ENCODE data around the gene PIMREG. TPM values are rescaled to one million over a fixed set of nuclear protein-coding genes. Genes with fewer than 3 reads are reported as not detected.

PIMREG gene
- total RNA-seq, 1 experiment from 2014 or later: 52.2 TPM

DNA sequence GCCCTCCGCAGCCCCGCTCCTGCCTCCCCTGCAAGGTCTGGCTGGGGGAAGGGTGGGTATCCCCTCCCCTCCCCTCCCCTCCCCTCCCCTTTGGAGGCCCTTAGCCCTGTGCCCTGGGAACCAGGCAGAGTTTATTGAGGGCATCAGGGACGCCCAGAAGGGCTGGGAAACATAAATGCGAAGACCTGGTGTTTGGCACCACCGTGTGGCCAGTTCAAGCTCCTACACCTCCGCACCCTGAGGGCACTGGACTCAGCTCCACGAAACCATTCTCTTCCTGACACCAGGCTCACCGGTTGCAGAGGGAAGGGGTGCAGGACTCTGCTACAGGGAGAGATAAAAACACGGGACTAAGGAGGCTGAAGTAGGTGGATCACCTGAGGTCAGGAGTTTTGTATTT is 8.3 kb upstream of the PIMREG start:
- intact Hi-C loops (cut with micrococcal nuclease; ENCODE audit: unreplicated experiment): loop anchor here (2.0 kb wide), 1 partner anchor 577 kb away; the partner anchor contains the start of gene RNASEK
- H4K20me1 ChIP-seq (ENCODE audit: insufficient read depth): no peaks in the 10 kb centered on the region
- no TSS peak for BruUV-seq (replicated peaks)
- H3K79me2 ChIP-seq (ENCODE audit: low read depth): no peaks in the 10 kb centered on the region
- no peaks in the 10 kb centered on the region for H3F3A ChIP-seq (ENCODE audit: insufficient read depth, low read depth)
- peaks cover 1% of the 10 kb centered on the region; the same call in 1 of the 2 replicates for H3K9me3 ChIP-seq (ENCODE audit: insufficient read depth, low read depth)
- CTCF ChIA-PET: interaction anchor here (0.7 kb wide), 1 partner anchor 1868 kb away, joined by 5 read pairs; no protein-coding TSS in a partner anchor
- H2AFZ ChIP-seq: no peak overlapping the region
- H3K9me2 ChIP-seq (ENCODE audit: insufficient read depth): no peaks in the 10 kb centered on the region
- H3K27me3 ChIP-seq (ENCODE audit: insufficient read depth, low read depth): peaks cover 52% of the 10 kb centered on the region
- H3K36me3 ChIP-seq (ENCODE audit: low read depth): no peaks in the 10 kb centered on the region
- no peak for TF ChIP-seq EZH2 (IDR thresholded peaks at IDR 0.05; ENCODE audit: low read depth)
- TF ChIP-seq, protein P1, sequence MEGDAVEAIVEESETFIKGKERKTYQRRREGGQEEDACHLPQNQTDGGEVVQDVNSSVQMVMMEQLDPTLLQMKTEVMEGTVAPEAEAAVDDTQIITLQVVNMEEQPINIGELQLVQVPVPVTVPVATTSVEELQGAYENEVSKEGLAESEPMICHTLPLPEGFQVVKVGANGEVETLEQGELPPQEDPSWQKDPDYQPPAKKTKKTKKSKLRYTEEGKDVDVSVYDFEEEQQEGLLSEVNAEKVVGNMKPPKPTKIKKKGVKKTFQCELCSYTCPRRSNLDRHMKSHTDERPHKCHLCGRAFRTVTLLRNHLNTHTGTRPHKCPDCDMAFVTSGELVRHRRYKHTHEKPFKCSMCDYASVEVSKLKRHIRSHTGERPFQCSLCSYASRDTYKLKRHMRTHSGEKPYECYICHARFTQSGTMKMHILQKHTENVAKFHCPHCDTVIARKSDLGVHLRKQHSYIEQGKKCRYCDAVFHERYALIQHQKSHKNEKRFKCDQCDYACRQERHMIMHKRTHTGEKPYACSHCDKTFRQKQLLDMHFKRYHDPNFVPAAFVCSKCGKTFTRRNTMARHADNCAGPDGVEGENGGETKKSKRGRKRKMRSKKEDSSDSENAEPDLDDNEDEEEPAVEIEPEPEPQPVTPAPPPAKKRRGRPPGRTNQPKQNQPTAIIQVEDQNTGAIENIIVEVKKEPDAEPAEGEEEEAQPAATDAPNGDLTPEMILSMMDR (conservative IDR thresholded peaks at IDR 0.05): peak; percentile 93
- H3K4me1 ChIP-seq (replicated peaks; ENCODE audit: insufficient read depth): no peaks in the 10 kb centered on the region
- H3K4me2 ChIP-seq: no peak overlapping the region
- H3K27ac ChIP-seq: no peak overlapping the region
- POLR2A ChIA-PET (ENCODE audit: unreplicated experiment): interaction anchor here (0.6 to 0.7 kb wide), 3 partner anchors 81 to 1527 kb away, joined by 3 to 10 read pairs (median 4); no protein-coding TSS in a partner anchor
- DNase-seq: peak; percentile 45 to 69
- H3K4me3 ChIP-seq: no peak overlapping the region

DNA sequence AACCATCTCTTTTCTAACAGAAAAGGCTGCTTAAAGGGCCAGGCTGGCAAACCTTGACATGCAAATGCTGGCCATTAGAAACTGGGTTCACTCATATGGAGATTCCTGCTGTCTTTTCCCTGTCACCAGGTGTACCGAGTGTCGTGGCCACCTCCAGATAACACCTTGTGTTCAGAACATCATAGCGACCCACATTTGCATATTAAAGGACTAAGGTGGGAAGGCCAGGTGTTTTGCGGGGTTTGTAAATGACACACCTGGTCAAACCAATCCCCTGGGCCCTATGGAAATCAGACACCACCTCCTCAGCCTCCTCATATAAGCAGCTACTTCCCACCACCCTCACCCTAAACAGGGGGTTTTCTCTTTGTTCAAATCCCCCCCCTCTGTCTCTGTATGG is 6.8 kb upstream of the PIMREG start:
- DNase-seq: no peak
- no peaks in the 10 kb centered on the region for H4K20me1 ChIP-seq (ENCODE audit: insufficient read depth)
- ChIA-PET CTCF (no interaction called here), POLR2A (ENCODE audit: unreplicated experiment) (no interaction called here)
- BruUV-seq (replicated peaks): no TSS peak
- no peaks in the 10 kb centered on the region for H3F3A ChIP-seq (ENCODE audit: insufficient read depth, low read depth)
- no peak overlapping the region for H2AFZ ChIP-seq
- intact Hi-C loops (cut with micrococcal nuclease; ENCODE audit: unreplicated experiment): loop anchor here (2.0 kb wide), 1 partner anchor 575 kb away; the partner anchor contains the start of gene RNASEK
- no peak overlapping the region for H3K4me2 ChIP-seq
- H3K36me3 ChIP-seq (ENCODE audit: low read depth): no peaks in the 10 kb centered on the region
- H3K27me3 ChIP-seq (ENCODE audit: insufficient read depth, low read depth): peaks cover 37% of the 10 kb centered on the region
- H3K9me3 ChIP-seq (ENCODE audit: insufficient read depth, low read depth): no peaks in the 10 kb centered on the region
- H3K4me3 ChIP-seq: no peak overlapping the region
- no peaks in the 10 kb centered on the region for H3K79me2 ChIP-seq (ENCODE audit: low read depth)
- no peak overlapping the region for H3K27ac ChIP-seq
- no peaks in the 10 kb centered on the region for H3K4me1 ChIP-seq (replicated peaks; ENCODE audit: insufficient read depth)
- TF ChIP-seq, protein P1 (conservative IDR thresholded peaks at IDR 0.05): no peak
- TF ChIP-seq EZH2 (IDR thresholded peaks at IDR 0.05; ENCODE audit: low read depth): no peak
- no peaks in the 10 kb centered on the region for H3K9me2 ChIP-seq (ENCODE audit: insufficient read depth)

DNA sequence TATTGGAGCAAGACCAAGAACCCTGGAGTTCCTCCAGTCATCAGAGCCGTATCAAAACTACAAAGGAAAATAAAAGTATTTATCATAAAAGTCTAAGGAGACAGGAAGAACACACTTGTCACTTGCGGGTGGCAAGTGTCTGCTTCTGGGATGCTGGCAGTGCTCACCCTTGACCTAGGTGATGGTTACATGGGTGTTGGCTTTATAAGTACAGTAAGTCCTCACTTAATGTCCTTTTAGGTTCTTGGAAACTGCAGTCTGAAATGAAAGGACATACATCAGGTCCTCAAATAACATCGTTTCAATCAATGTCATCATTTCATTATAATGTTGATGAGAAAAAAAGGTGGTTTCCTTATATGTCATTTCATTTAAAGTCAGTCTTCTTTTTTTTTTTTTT is 6.3 kb upstream of the PIMREG start:
- DNase-seq: no peak
- H3K9me2 ChIP-seq (ENCODE audit: insufficient read depth): no peaks in the 10 kb centered on the region
- 0 out of 2 replicates have a peak, but pooled peaks cover under 1% of the 10 kb centered on the region for H3K4me1 ChIP-seq (replicated peaks; ENCODE audit: insufficient read depth)
- POLR2A ChIA-PET (ENCODE audit: unreplicated experiment): interaction anchor here (0.6 kb wide), 1 partner anchor 804 kb away, joined by 6 read pairs; no protein-coding TSS in a partner anchor
- H3K27ac ChIP-seq: no peak overlapping the region
- H3K4me2 ChIP-seq: no peak overlapping the region
- H2AFZ ChIP-seq: no peak overlapping the region
- H3K4me3 ChIP-seq: no peak overlapping the region
- no TSS peak for BruUV-seq (replicated peaks)
- no peaks in the 10 kb centered on the region for H3K9me3 ChIP-seq (ENCODE audit: insufficient read depth, low read depth)
- H3K79me2 ChIP-seq (ENCODE audit: low read depth): no peaks in the 10 kb centered on the region
- H4K20me1 ChIP-seq (ENCODE audit: insufficient read depth): no peaks in the 10 kb centered on the region
- peaks cover 33% of the 10 kb centered on the region for H3K27me3 ChIP-seq (ENCODE audit: insufficient read depth, low read depth)
- CTCF ChIA-PET: no interaction called here
- no peaks in the 10 kb centered on the region for H3K36me3 ChIP-seq (ENCODE audit: low read depth)
- peaks cover 4% of the 10 kb centered on the region; the same call in 1 of the 2 replicates for H3F3A ChIP-seq (ENCODE audit: insufficient read depth, low read depth)
- no peak for TF ChIP-seq EZH2 (IDR thresholded peaks at IDR 0.05; ENCODE audit: low read depth)
- TF ChIP-seq, protein P1 (conservative IDR thresholded peaks at IDR 0.05): no peak
- intact Hi-C loops (cut with micrococcal nuclease; ENCODE audit: unreplicated experiment): loop anchor here (2.0 kb wide), 1 partner anchor 575 kb away; the partner anchor contains the start of gene RNASEK
